ENCODE measurements around the gene COMTD1.

- no peak for TF ChIP-seq MEF2A (IDR thresholded peaks at IDR 0.05; ENCODE audit: borderline replicate concordance, low read depth)
- no peak for TF ChIP-seq CTCF (IDR thresholded peaks at IDR 0.05)
- TF ChIP-seq REST (IDR thresholded peaks at IDR 0.05; ENCODE audit: low read depth, low read length): no peak
Observed at GRCh38 chr10:75228278-75228677, 7.5 kb downstream of the COMTD1 start.

Data from SK-N-SH (cell line).